NCI-H146 treated with DMSO at 0.1 percent for 48 hours (cell line): ENCODE data around the gene RNF6.

Experiments used
- DNase-seq: peaks from one replicate; lab custom pipeline; 2025; ENCODE audit not compliant: unreplicated experiment; lab: John Stamatoyannopoulos, UW

RNF6 gene

GRCh38 chr13:26168237-26168814 is 53.8 kb downstream of the RNF6 start:
- DNase-seq = no peak

- DNase-seq = no peak
Observed at GRCh38 chr13:26163812-26164211, 58.3 kb downstream of the RNF6 start.
